ENCODE results near the gene FAM163B.

FAM163B gene

DNA sequence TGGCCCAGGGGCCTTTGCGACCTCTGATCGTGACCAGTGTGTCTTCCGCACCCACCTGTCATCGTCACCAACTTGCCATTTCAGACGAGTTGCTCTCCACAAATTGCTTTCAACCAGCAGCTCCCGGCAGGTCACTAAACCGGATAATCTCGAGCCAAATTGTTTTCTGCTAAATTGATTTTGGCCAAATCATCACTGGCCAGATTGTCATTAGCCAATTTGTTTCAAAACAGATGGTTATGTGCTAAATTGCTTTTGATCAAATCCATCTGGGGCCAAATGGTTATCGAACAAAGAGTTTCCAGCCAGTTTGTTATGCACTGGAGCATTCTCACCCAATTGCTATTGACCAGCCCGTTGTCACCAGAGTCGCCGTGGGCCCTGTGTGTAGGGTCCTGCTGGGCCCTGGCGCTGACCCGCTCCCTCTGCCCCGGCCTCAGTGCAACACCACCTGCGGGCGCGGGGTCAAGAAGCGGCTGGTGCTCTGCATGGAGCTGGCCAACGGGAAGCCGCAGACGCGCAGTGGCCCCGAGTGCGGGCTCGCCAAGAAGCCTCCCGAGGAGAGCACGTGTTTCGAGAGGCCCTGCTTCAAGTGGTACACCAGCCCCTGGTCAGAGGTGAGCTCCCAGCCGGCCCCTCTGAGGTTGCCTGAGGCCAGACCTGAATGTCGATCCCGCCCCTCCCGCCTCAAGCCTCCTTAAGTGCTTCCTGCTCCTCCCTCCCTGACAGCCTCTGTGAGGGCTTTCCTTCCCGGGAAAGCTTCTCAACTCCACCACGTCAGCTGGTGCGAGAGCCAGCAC, 39.1 kb downstream of the FAM163B start (continued):
- TF ChIP-seq, protein P1, sequence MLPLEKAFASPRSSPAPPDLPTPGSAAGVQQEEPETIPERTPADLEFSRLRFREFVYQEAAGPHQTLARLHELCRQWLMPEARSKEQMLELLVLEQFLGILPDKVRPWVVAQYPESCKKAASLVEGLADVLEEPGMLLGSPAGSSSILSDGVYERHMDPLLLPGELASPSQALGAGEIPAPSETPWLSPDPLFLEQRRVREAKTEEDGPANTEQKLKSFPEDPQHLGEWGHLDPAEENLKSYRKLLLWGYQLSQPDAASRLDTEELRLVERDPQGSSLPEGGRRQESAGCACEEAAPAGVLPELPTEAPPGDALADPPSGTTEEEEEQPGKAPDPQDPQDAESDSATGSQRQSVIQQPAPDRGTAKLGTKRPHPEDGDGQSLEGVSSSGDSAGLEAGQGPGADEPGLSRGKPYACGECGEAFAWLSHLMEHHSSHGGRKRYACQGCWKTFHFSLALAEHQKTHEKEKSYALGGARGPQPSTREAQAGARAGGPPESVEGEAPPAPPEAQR (tag by site-specific recombination; IDR thresholded peaks at IDR 0.05), result no peak
- no peak for TF ChIP-seq TCF7L2 (IDR thresholded peaks at IDR 0.05; ENCODE audit: borderline replicate concordance, low read depth, low read length)
- TF ChIP-seq, protein P2, sequence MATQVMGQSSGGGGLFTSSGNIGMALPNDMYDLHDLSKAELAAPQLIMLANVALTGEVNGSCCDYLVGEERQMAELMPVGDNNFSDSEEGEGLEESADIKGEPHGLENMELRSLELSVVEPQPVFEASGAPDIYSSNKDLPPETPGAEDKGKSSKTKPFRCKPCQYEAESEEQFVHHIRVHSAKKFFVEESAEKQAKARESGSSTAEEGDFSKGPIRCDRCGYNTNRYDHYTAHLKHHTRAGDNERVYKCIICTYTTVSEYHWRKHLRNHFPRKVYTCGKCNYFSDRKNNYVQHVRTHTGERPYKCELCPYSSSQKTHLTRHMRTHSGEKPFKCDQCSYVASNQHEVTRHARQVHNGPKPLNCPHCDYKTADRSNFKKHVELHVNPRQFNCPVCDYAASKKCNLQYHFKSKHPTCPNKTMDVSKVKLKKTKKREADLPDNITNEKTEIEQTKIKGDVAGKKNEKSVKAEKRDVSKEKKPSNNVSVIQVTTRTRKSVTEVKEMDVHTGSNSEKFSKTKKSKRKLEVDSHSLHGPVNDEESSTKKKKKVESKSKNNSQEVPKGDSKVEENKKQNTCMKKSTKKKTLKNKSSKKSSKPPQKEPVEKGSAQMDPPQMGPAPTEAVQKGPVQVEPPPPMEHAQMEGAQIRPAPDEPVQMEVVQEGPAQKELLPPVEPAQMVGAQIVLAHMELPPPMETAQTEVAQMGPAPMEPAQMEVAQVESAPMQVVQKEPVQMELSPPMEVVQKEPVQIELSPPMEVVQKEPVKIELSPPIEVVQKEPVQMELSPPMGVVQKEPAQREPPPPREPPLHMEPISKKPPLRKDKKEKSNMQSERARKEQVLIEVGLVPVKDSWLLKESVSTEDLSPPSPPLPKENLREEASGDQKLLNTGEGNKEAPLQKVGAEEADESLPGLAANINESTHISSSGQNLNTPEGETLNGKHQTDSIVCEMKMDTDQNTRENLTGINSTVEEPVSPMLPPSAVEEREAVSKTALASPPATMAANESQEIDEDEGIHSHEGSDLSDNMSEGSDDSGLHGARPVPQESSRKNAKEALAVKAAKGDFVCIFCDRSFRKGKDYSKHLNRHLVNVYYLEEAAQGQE (tag by site-specific recombination; IDR thresholded peaks at IDR 0.05), result no peak

DNA sequence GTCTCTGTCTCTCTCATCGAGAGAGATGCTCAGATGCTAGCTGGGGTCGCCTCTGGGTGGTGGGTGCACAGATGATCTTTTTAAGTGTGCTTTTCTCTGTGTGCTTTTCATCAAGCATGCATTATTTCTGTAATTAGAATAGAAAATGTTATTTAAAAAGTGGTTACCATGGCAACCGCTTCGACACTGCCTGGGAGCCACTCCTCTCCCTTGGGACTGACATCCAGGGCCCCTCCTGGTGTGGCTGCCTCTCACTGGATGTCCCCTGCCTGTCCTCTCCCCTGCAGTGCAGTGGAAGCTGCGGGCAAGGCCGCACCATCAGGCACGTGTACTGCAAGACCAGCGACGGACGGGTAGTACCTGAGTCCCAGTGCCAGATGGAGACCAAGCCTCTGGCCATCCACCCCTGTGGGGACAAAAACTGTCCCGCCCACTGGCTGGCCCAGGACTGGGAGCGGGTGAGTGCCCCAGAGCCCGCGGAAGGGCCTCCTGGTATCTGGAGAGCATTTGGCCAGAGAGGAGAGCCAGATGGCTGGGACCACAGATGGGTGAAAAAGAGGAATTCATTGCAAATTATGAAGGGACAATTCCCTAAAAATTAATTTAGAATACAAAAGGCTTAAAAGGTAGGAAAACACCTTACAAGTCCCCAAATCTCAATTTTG, 39.9 kb downstream of the FAM163B start:
- ChIA-PET POLR2A (no interaction called here), CTCF (no interaction called here)

DNA sequence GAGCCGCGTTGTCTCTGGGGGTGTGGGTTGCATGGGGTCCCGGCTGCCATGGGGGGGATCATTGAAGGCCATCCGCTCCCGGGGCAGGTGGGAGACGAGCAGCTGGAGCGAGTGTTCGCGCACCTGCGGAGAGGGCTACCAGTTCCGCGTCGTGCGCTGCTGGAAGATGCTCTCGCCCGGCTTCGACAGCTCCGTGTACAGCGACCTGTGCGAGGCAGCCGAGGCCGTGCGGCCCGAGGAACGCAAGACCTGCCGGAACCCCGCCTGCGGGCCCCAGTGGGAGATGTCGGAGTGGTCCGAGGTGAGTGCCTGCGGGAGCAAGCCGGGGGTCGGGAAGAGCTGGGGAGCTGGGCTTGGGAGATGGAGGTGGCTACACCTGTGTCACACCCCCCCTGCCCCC, 41.0 kb downstream of the FAM163B start:
- Histone ChIP-seq H3K4me1 (ENCODE audit: control insufficient read depth, insufficient read depth, low read length) (no peaks in the 10 kb centered on the region), H3K9me3 (ENCODE audit: control insufficient read depth, insufficient read depth, low read depth, low read length) (no peaks in the 10 kb centered on the region), H3K27ac (ENCODE audit: extremely low read depth, low read depth, low read length) (no peak overlapping the region), H3K36me3 (ENCODE audit: control insufficient read depth in 2 of 2, insufficient read depth in 1 of 2, low read length in 2 of 2) (no peaks in the 10 kb centered on the region), H3K4me3 (ENCODE audit: low read depth, low read length) (no peak overlapping the region)
- ChIA-PET POLR2A (no interaction called here), CTCF (no interaction called here)
- TF ChIP-seq ZNF514 (tag by site-specific recombination; IDR thresholded peaks at IDR 0.05), result no peak
- TF ChIP-seq ZNF184 (tag by site-specific recombination; IDR thresholded peaks at IDR 0.05), result no peak
- no peak for TF ChIP-seq ZNF19 (tag by site-specific recombination; IDR thresholded peaks at IDR 0.05; ENCODE audit: low read depth)
- TF ChIP-seq ZNF350 (tag by site-specific recombination; IDR thresholded peaks at IDR 0.05), result no peak
- TF ChIP-seq ZNF621 (tag by site-specific recombination; IDR thresholded peaks at IDR 0.05), result no peak
- no peak for TF ChIP-seq ZNF677 (tag by site-specific recombination; IDR thresholded peaks at IDR 0.05)
- TF ChIP-seq, protein P3, sequence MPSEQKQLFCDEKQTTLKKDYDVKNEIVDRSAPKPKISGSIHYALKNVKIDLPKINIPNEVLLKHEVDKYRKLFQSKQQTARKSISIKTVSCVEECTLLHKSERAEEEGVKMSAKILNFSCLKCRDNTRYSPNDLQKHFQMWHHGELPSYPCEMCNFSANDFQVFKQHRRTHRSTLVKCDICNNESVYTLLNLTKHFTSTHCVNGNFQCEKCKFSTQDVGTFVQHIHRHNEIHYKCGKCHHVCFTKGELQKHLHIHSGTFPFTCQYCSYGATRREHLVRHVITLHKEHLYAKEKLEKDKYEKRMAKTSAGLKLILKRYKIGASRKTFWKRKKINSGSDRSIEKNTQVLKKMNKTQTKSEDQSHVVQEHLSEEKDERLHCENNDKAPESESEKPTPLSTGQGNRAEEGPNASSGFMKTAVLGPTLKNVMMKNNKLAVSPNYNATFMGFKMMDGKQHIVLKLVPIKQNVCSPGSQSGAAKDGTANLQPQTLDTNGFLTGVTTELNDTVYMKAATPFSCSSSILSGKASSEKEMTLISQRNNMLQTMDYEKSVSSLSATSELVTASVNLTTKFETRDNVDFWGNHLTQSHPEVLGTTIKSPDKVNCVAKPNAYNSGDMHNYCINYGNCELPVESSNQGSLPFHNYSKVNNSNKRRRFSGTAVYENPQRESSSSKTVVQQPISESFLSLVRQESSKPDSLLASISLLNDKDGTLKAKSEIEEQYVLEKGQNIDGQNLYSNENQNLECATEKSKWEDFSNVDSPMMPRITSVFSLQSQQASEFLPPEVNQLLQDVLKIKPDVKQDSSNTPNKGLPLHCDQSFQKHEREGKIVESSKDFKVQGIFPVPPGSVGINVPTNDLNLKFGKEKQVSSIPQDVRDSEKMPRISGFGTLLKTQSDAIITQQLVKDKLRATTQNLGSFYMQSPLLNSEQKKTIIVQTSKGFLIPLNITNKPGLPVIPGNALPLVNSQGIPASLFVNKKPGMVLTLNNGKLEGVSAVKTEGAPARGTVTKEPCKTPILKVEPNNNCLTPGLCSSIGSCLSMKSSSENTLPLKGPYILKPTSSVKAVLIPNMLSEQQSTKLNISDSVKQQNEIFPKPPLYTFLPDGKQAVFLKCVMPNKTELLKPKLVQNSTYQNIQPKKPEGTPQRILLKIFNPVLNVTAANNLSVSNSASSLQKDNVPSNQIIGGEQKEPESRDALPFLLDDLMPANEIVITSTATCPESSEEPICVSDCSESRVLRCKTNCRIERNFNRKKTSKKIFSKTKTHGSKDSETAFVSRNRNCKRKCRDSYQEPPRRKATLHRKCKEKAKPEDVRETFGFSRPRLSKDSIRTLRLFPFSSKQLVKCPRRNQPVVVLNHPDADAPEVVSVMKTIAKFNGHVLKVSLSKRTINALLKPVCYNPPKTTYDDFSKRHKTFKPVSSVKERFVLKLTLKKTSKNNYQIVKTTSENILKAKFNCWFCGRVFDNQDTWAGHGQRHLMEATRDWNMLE (tag by site-specific recombination; conservative IDR thresholded peaks at IDR 0.05; ENCODE audit: low read depth), result no peak
- no peak for TF ChIP-seq ZNF544 (tag by site-specific recombination; IDR thresholded peaks at IDR 0.05)
- no peak for TF ChIP-seq ZNF239 (tag by site-specific recombination; IDR thresholded peaks at IDR 0.05)
- TF ChIP-seq ZNF701 (tag by site-specific recombination; IDR thresholded peaks at IDR 0.05), result no peak
- TF ChIP-seq ZNF76 (tag by site-specific recombination; IDR thresholded peaks at IDR 0.05; ENCODE audit: borderline replicate concordance, low read depth), result no peak
- TF ChIP-seq IKZF3 (tag by site-specific recombination; IDR thresholded peaks at IDR 0.05), result no peak
- no peak for TF ChIP-seq ZNF302 (tag by site-specific recombination; IDR thresholded peaks at IDR 0.05; ENCODE audit: low read depth)
- TF ChIP-seq, protein P4, sequence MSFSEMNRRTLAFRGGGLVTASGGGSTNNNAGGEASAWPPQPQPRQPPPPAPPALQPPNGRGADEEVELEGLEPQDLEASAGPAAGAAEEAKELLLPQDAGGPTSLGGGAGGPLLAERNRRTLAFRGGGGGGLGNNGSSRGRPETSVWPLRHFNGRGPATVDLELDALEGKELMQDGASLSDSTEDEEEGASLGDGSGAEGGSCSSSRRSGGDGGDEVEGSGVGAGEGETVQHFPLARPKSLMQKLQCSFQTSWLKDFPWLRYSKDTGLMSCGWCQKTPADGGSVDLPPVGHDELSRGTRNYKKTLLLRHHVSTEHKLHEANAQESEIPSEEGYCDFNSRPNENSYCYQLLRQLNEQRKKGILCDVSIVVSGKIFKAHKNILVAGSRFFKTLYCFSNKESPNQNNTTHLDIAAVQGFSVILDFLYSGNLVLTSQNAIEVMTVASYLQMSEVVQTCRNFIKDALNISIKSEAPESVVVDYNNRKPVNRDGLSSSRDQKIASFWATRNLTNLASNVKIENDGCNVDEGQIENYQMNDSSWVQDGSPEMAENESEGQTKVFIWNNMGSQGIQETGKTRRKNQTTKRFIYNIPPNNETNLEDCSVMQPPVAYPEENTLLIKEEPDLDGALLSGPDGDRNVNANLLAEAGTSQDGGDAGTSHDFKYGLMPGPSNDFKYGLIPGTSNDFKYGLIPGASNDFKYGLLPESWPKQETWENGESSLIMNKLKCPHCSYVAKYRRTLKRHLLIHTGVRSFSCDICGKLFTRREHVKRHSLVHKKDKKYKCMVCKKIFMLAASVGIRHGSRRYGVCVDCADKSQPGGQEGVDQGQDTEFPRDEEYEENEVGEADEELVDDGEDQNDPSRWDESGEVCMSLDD (tag by site-specific recombination; IDR thresholded peaks at IDR 0.05), result no peak
- no peak for TF ChIP-seq ZNF114 (tag by site-specific recombination; IDR thresholded peaks at IDR 0.05)

More for the DNA sequence above, 39.9 kb downstream of the FAM163B start:
- TF ChIP-seq ZNF514 (tag by site-specific recombination; IDR thresholded peaks at IDR 0.05), result no peak
- no peak for TF ChIP-seq ZNF529 (tag by site-specific recombination; IDR thresholded peaks at IDR 0.05; ENCODE audit: insufficient replicate concordance)
- TF ChIP-seq GLIS1 (tag by site-specific recombination; IDR thresholded peaks at IDR 0.05), result peak; percentile 26; the same call in 1 of the 2 replicates
- Histone ChIP-seq H3K27ac (ENCODE audit: extremely low read depth, low read depth, low read length) (no peak overlapping the region), H3K9me3 (ENCODE audit: control insufficient read depth, insufficient read depth, low read depth, low read length) (no peaks in the 10 kb centered on the region), H3K4me3 (ENCODE audit: low read depth, low read length) (no peak overlapping the region), H3K36me3 (ENCODE audit: control insufficient read depth in 2 of 2, insufficient read depth in 1 of 2, low read length in 2 of 2) (no peaks in the 10 kb centered on the region), H3K4me1 (ENCODE audit: control insufficient read depth, insufficient read depth, low read length) (no peaks in the 10 kb centered on the region)
